Breast epithelium (tissue), 3 donors: ENCODE data around the gene SLC35F1.

Source experiments
- CTCF ChIP-seq, 3 donors: fragments of 450-650 bp; IDR thresholded peaks; one replicate each; pipeline ENCODE4 v1.5.1; 2016 to 2017; ENCODE audit warnings: antibody characterized with exemption in 3 of 3, mild to moderate bottlenecking in 3 of 3, moderate library complexity in 3 of 3
- POLR2AphosphoS5 ChIP-seq, 3 donors: sonication (generic); formaldehyde crosslinking; IDR thresholded peaks; one replicate each; pipeline ENCODE4 v1.6.1; 2017; ENCODE audit warnings: antibody characterized with exemption in 3 of 3

DNA sequence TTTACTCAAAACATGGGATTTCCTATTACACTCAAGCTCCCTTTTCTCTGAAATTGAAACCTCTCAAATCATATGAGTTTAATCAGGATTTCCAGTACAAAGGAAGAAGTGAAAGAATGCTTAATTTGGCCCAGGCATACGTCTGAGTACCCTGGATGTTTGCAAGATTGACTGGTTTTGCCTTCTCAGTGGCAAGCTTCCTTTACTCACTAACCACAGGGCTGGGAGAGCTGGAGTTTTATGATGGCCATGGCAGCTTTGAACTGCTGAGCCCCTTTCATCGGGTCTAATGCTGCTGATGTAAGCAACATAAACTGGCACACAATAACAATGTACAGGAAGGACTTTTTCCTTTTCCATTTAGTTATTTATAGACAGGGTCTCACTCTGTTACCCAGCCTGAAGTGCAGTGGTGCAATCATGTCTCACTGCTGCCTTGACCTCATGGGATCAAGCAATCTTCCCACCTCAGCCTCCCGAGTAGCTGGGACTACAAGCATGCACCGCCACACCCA is 194.8 kb downstream of the SLC35F1 start:
- TF ChIP-seq CTCF (IDR thresholded peaks at IDR 0.05) (no peak), POLR2AphosphoS5 (IDR thresholded peaks at IDR 0.05) (no peak)
